HG02885 (cell line): Measurements from ENCODE around the gene TMEM131L.
"Not testable (repeated sequence)": the region's sequence is repeated elsewhere in the genome, so short reads cannot be mapped to it uniquely, and the experiment has no call there.

Experiments
- ATAC-seq: cut with Tn5 transposase; IDR thresholded peaks from one replicate; pipeline ENCODE4 v1.9.1; 2021; ENCODE audit warnings: mild to moderate bottlenecking; ENCODE audit not compliant: unreplicated experiment, poor library complexity

Gene TMEM131L

GRCh38 chr4:153466081-153466948, at the start of gene TMEM131L:
TMEM131L (plus strand) TSS chr4:153466360; CDS start chr4:153466398, 38 bp downstream.
- peak; percentile 44 for ATAC-seq

GRCh38 chr4:153416456-153416855, 49.7 kb upstream of the TMEM131L start:
- not testable (repeated sequence) for ATAC-seq

GRCh38 chr4:153418121-153418520, 48.0 kb upstream of the TMEM131L start:
- no peak for ATAC-seq

GRCh38 chr4:153418558-153418957, 47.6 kb upstream of the TMEM131L start:
- no peak for ATAC-seq

- no peak for ATAC-seq
These were observed 47.1 kb upstream of the TMEM131L start for GRCh38 chr4:153419029-153419428.

- no peak for ATAC-seq
These were observed 46.4 kb upstream of the TMEM131L start for GRCh38 chr4:153419673-153420278.

GRCh38 chr4:153420361-153420760, 45.8 kb upstream of the TMEM131L start:
- ATAC-seq: no peak

GRCh38 chr4:153421941-153422340, 44.2 kb upstream of the TMEM131L start:
- peak; percentile 77 for ATAC-seq

- ATAC-seq: peak; percentile 70
These were observed 39.8 kb upstream of the TMEM131L start for GRCh38 chr4:153426207-153426885.

- ATAC-seq: no peak
These were observed 38.6 kb upstream of the TMEM131L start for GRCh38 chr4:153427363-153428071.

GRCh38 chr4:153428941-153429475, 37.2 kb upstream of the TMEM131L start:
- ATAC-seq: no peak

GRCh38 chr4:153432965-153433753, 33.0 kb upstream of the TMEM131L start:
- peak; percentile 92 for ATAC-seq

GRCh38 chr4:153433754-153434105, 32.4 kb upstream of the TMEM131L start:
- peak; percentile 12 for ATAC-seq

- ATAC-seq: no peak
These were observed 32.0 kb upstream of the TMEM131L start for GRCh38 chr4:153434190-153434589.

- peak; percentile 74 for ATAC-seq
These were observed 27.0 kb upstream of the TMEM131L start for GRCh38 chr4:153438916-153439756.

- no peak for ATAC-seq
These were observed 26.3 kb upstream of the TMEM131L start for GRCh38 chr4:153439831-153440230.

GRCh38 chr4:153440475-153440874, 25.7 kb upstream of the TMEM131L start:
- no peak for ATAC-seq

GRCh38 chr4:153447175-153447905, 18.8 kb upstream of the TMEM131L start:
- ATAC-seq: no peak
